GM19240 (cell line): ENCODE results near the gene RINL.
"Not testable (repeated sequence)": the region's sequence is repeated elsewhere in the genome, so short reads cannot be mapped to it uniquely, and the experiment has no call there.

Experiments used
- DNase-seq: peaks from one replicate; pipeline ENCODE4 v3.0.0; 2011; ENCODE audit warnings: low spot score; ENCODE audit not compliant: insufficient read length

The RINL gene

GRCh38 chr19:38904581-38905539, 26.8 kb upstream of the RINL start:
- no peak for DNase-seq

- DNase-seq: no peak
Observed at GRCh38 chr19:38901683-38902082, 23.6 kb upstream of the RINL start.

GRCh38 chr19:38900743-38901190, 22.7 kb upstream of the RINL start:
- DNase-seq: no peak

GRCh38 chr19:38900202-38900629, 22.1 kb upstream of the RINL start:
- DNase-seq: no peak

GRCh38 chr19:38899447-38900201, 21.5 kb upstream of the RINL start, which contains the start of the genes NFKBIB and SIRT2:
Gene NFKBIB (plus strand): TSS chr19:38899969. CDS start chr19:38900033, 64 bp downstream.
Gene SIRT2 (minus strand): TSS chr19:38899618. CDS start chr19:38899521, 97 bp downstream.
- DNase-seq: peak; percentile 98

GRCh38 chr19:38898788-38899446, 20.8 kb upstream of the RINL start:
- no peak for DNase-seq

GRCh38 chr19:38894968-38895367, 16.9 kb upstream of the RINL start:
- DNase-seq: no peak

GRCh38 chr19:38893341-38893771, 15.3 kb upstream of the RINL start:
- DNase-seq: no peak

- DNase-seq: no peak
Observed at GRCh38 chr19:38892841-38893240, 14.8 kb upstream of the RINL start.

GRCh38 chr19:38891771-38892170, 13.7 kb upstream of the RINL start:
- no peak for DNase-seq

GRCh38 chr19:38890686-38891085, 12.6 kb upstream of the RINL start:
- DNase-seq: no peak

- DNase-seq: no peak
Observed at GRCh38 chr19:38889803-38890202, 11.7 kb upstream of the RINL start.

GRCh38 chr19:38888876-38889275, 10.8 kb upstream of the RINL start:
- no peak for DNase-seq

GRCh38 chr19:38884691-38885090, 6.6 kb upstream of the RINL start:
- not testable (repeated sequence) for DNase-seq

- no peak for DNase-seq
Observed at GRCh38 chr19:38883286-38883685, 5.2 kb upstream of the RINL start.

GRCh38 chr19:38880882-38881609, 3.0 kb upstream of the RINL start:
- DNase-seq: no peak

GRCh38 chr19:38880076-38880881, 2.2 kb upstream of the RINL start:
- DNase-seq: no peak

- DNase-seq: no peak
Observed at GRCh38 chr19:38879400-38879751, 1.3 kb upstream of the RINL start.

- no peak for DNase-seq
Observed at GRCh38 chr19:38878575-38879399, 712 bp upstream of the RINL start.
